HT1080 (cell line): ENCODE data around the gene ULK2. TPM values are rescaled to one million over a fixed set of nuclear protein-coding genes. Genes with fewer than 3 reads are reported as not detected.

Source experiments
- DNase-seq: peaks from one replicate; pipeline ENCODE4 v3.0.0-alpha.2; 2015; ENCODE audit warnings: low read depth
- small RNA-seq: library from RNA; depleted of rRNA; stranded (forward); fragments of <200 nt; gene quantifications from one replicate; pipeline ENCODE3, GENCODE V24; 2014
- total RNA-seq: library from RNA; depleted of rRNA; stranded (reverse); fragments of >200 nt; shearing (Covaris generic); gene quantifications from 2 replicates; pipeline ENCODE4 v1.2.3, GENCODE V29; 2014; rRNA removed

Gene ULK2
- total RNA-seq, 1 experiment from 2014 or later: 4.9 TPM

GRCh38 chr17:19728084-19728495 is 139.6 kb downstream of the ULK2 start:
- no peak for DNase-seq

DNA sequence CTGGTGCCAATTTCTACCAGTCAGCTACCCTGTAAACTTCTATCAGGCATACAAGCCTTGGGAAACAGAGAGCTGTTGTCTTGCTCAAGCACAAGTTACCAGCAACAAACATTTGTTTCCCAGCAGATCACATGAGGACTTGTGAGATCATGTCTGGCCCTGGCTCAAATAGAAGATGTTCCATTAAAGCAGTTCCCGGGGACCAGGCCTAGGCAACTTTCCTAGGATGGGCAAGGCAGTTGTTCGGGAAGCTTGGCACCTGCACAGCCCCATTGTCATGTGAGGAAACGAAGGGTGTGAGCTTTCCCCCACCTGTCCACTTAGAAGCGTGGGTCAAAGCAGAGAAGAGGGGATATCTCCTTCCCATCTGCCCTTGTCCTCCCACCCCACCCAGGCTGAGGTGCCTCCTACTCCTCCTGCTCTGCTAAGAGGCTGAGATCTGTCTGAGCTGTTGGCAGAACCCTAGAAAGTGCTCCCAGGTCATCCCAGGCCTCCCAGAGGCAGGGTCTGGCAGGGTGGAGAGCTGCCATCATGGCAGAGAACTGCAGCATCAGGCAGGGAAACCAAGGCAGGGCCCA is 140.1 kb downstream of the ULK2 start:
- DNase-seq: no peak

GRCh38 chr17:19726631-19727376 is 140.9 kb downstream of the ULK2 start:
- no peak for DNase-seq

DNA sequence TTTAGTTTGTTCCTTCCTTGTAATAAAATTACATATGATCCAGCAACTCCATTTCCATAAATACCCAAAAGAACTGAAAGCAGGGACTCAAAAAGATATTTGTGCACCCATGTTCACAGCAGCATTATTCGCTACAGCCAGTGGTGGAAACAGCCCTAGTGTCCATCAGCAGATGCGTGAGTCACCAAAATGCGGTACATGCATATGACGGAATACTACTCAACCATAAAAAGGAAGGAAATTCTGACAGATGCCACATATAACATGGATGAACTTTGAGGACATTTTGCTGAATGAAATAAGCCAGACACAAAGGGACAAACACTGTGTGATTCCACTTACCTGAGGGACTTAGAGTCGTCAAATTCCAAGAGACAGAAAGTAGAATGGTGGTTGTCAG is 142.2 kb downstream of the ULK2 start:
- no peak for DNase-seq

- no peak for DNase-seq
These were observed 143.0 kb downstream of the ULK2 start for GRCh38 chr17:19724501-19725420.

GRCh38 chr17:19723964-19724363 is 143.8 kb downstream of the ULK2 start:
- no peak for DNase-seq

Small RNA genes lying within 50 kb of the gene (small RNA-seq; reads per million reads assigned to genes)
- not detected for gene AC015726.2

Other genes starting within 250 kb of the ULK2 start
- 34.3 and 60.4 TPM in 2 replicates for gene ALDH3A2, start 219.2 kb downstream of the ULK2 start, total RNA-seq
- not detected in 2 replicates for gene SLC47A2, start 151.4 kb downstream of the ULK2 start, total RNA-seq
- 0.85 TPM in 1 of 2 replicates, not detected in the other for gene ALDH3A1, start 119.6 kb downstream of the ULK2 start, total RNA-seq
- gene AKAP10, start 109.9 kb upstream of the ULK2 start, total RNA-seq: 15.4 and 15.9 TPM in 2 replicates
- 31.4 and 45.4 TPM in 2 replicates for gene SPECC1, start 141.4 kb upstream of the ULK2 start, total RNA-seq